M059J (cell line): ENCODE results near the gene TMEM215. TPM values are rescaled to one million over a fixed set of nuclear protein-coding genes. Genes with fewer than 3 reads are reported as not detected.
"Not testable (repeated sequence)": the region's sequence is repeated elsewhere in the genome, so short reads cannot be mapped to it uniquely, and the experiment has no call there.

ENCODE experiments used
- DNase-seq: peaks from one replicate; pipeline ENCODE4 v3.0.0-alpha.2; 2012; ENCODE audit warnings: low read depth
- total RNA-seq: library from RNA; depleted of rRNA; stranded (reverse); fragments of >200 nt; shearing (Covaris generic); gene quantifications from 2 replicates; pipeline ENCODE4 v1.2.3, GENCODE V29; 2014; rRNA removed

Gene TMEM215
- total RNA-seq = not detected in 2 replicates

- DNase-seq = no peak
Observed at GRCh38 chr9:32783168-32783891, at the start of gene TMEM215. TMEM215 (plus strand) TSS chr9:32783540; CDS start chr9:32784184, 644 bp downstream.

DNA sequence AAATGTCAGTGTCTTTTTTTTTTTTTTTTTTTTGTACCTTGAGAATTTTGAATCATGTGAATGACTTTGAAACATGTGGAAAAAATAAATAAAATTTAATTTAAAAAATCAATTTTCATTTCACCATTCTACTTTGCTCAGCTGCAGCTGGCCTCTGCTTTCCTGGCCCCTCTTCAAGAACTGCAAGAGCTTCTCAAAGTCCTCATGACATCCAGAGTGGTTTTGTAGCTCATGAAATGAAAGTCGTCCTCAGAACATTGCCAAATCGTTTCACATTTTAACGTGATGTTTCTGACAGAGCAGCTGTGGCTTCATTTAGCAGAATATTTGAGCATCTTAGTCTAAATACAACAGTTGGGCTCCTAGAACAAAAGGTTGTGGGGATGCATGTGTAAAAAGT lies 47.9 kb upstream of the TMEM215 start:
- DNase-seq = no peak

- no peak for DNase-seq
Observed at GRCh38 chr9:32737378-32737777, 46.0 kb upstream of the TMEM215 start.

DNA sequence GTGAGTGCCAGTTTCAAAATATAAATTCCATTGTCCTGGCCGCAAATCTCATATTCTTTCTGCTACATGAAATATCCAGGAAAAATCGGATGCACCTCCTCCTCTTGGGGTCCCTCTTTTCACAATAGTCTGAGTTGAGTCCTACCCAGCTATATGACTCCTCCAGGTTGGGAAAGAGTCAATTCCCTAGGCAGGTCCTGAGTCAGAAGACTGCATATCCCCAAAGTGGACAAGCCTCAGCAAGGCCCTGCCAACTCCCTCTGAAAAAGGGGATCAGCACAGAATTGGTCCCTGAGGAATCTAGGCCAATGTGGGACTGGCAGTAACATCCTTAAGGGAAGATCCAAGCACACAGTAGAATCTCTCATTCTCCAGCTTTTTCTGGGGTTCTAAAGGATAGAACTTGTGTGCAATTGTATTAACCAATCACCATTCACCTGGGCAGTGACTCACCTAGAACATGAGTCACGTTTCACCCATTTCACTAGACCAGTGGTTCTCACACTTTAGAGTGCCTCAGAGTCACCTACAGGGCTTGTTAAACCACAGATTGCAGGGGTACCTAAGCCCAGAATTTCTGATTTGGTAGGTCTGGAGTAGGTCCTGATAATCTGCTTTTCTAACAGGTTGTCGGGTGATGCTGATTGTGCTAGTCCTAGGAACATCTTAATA lies 44.7 kb upstream of the TMEM215 start:
- peak; percentile 60 for DNase-seq

DNA sequence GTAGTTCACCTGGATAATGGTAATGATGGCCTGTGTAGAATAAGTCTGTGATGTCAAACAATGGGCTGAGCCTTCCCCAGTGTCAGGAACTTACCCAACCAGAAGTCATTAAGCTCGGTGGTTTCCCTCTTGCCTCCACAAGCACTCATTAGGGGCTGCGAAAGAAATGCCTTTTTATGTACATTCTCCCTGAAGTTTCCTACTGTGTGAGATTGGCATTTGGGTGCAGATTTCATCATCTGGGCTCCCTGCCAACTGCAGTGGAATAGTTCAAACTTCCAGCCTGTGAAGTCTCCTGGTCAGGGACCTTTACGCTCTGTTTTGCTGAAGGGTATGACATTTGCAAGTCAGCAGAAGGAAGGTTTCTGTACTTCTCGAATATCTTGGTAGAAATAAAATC lies 41.6 kb upstream of the TMEM215 start:
- DNase-seq = peak; percentile 39

GRCh38 chr9:32742296-32742695 lies 41.0 kb upstream of the TMEM215 start:
- peak; percentile 24 for DNase-seq

- no peak for DNase-seq
Observed at GRCh38 chr9:32748013-32748412, 35.3 kb upstream of the TMEM215 start.

GRCh38 chr9:32755730-32756129 lies 27.6 kb upstream of the TMEM215 start:
- no peak for DNase-seq

DNA sequence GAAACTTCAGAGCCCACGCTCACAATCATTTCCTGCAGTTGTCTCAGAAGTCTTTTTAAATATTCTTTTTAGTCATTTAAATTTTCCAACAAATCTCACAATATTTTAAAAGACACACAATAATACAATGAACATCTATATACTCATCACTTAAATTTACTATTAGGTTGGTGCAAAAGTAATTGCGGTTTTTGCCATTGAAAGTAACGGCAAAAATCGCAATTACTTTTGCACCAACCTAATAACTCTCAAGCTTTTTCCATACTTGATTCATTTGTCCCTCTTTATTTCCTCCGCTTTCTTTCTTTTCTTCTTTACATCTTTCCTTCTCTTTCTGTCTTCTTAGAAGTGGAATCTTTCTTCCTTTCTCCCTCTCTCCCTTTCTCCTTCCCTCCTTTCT lies 19.2 kb upstream of the TMEM215 start:
- DNase-seq = no peak

DNA sequence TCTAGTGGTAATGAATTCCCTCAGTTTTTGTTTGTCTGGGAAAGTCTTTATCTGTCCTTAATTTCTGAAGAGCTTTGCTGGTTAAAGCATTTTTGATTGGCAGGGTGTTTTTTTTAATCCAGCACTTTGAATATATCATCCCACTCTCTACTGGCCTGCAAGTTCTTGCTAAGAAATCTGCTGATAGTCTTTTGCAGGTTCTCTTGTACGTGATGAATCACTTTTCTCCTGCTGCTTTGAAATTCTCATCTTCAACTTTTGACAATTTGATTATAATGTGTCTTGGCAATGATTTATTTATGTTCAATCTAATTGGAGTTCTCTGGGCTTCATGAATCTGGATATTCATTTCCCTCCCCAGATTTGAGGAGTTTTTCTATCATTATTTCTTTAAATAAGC lies 8.1 kb upstream of the TMEM215 start:
- no peak for DNase-seq

GRCh38 chr9:32776201-32776600 lies 7.1 kb upstream of the TMEM215 start:
- no peak for DNase-seq

- no peak for DNase-seq
Observed at GRCh38 chr9:32782476-32783167, 718 bp upstream of the TMEM215 start.

DNA sequence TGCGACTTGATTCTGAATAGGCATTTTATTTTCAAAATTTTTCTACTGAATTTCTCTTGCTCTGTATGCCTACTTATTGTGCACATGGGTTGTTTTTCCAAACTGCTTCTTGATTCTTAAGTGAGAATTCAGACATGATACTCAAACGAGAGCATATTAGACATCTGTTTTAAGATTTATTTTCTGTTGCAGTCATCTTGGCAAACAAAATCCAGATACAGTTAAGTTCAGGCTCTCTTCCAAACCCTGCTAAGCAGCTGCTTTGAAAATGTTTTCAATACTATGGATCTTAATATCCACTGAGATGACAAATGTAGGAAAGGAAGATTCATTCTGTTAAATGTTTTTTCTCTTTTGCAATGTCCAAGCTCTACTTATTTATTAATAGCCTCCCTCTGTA lies 4.5 kb downstream of the TMEM215 start:
- no peak for DNase-seq

DNA sequence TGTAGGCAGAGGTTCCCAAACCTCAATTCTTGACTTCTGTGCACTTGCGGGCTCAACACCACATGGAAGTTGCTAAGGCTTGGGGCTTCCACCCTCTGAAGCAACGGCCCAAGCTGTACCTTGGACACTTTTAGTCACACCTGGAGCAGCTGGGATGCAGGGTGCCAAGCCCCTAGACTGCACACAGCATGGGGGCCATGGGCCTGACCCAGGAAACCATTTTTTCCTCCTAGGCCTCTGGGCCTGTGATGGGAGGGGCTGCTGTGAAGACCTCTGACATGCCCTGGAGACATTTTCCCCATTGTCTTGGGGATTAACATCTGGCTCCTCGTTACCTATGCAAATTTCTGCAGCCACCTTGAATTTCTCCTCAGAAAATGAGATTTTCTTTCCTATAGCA lies 12.7 kb downstream of the TMEM215 start:
- not testable (repeated sequence) for DNase-seq

DNA sequence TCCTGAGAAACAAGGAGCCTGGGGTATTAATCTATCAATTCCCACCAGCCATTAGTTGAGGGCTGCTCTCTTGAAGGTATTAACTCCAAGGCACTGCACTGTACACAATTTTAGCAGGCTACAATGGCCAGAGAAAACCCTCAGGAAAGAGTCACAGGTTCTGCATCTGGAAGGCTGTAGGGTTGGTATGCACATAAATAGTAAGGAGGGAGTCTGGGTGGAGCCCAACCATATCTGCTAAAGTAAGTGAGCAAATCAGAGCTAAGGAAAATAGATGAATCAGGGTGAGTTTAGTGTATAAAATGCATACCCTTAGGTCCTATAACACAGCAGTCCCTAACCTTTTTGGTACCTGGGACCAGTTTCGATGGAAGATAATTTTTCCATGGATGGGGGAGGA lies 18.2 kb downstream of the TMEM215 start:
- DNase-seq = no peak

- no peak for DNase-seq
Observed at GRCh38 chr9:32807217-32807616, 23.9 kb downstream of the TMEM215 start.

DNA sequence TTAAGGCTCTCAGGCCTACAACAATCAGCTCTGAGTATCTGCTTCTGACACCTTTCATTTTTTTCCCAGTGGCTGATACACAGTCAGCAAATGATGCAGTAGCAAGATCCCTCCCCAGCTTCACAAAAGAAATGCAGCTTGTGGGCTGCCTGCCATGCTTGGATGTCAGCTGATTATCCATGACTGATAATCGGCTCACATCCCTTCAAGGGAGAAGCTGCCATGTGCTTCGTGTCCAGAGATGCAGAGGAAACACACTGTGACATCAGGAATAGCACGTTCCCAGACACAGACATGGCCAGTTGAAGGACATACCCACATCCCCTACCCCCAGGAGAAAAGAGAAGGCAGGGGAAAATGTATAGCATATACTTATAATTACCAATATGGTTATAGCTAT lies 27.9 kb downstream of the TMEM215 start:
- no peak for DNase-seq

- DNase-seq = no peak
Observed at GRCh38 chr9:32820322-32820721, 37.0 kb downstream of the TMEM215 start.

- no peak for DNase-seq
Observed at GRCh38 chr9:32823101-32823500, 39.8 kb downstream of the TMEM215 start.

DNA sequence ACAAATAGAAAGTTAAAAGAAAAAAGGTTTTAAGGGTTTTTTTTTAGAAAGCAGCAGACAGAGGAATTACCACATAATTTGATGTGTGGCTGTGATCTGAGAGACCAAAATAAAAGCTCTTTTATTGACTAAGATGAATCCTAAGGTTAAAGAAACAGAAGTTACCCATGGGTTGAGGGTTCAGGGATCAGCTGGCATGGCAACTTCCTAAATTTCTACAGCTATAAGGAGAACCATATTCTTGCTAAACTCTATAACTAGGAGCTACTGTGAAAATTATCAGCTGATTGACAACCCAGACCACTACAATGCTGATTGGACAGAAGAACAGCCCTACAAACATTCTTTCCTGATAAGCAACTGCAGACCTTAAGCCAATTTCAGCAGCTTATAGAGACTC lies 40.2 kb downstream of the TMEM215 start:
- DNase-seq = no peak

DNA sequence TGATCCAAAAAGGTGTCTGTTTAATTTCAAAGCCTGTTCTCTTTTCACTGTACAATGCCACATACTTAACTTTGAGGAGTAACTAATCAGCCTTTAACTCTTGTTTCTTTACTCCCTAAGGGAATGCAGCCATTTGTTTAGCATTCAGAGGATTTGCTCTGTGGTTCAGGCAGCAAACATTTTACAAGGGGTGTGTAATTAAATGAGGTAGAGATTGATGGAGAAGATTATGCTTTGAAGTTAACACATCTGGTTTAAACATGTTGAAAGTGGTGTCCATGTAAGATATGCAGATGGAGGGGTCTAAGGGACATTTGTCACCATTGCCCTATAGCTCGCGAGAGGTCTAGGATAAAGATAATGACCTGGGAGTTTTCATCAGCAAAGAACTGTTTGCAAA lies 41.9 kb downstream of the TMEM215 start:
- no peak for DNase-seq

GRCh38 chr9:32828861-32829260 lies 45.5 kb downstream of the TMEM215 start:
- DNase-seq = no peak

DNA sequence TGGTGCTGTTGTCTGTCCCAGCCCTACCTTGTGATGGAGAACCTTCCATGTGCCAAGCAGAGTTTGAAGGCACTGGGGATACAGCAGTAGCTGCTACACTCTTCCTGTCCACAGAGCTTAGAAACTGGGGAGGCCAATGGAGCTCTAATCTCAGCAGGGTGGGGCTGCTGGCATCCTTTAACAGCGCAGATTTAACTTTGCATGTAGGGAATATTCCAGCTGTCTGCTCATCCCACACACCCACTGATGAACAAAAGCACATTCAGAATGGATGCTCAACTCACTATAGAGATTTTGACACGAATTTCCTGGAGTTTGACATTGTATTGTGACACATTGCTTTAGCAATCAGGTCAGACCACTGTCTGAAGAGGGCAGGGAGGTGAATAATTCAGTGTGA lies 49.0 kb downstream of the TMEM215 start:
- DNase-seq = no peak
